Stimulated activated CD4-positive, alpha-beta T cell treated with anti-CD3 and anti-CD28 coated beads, Interleukin-2, amount 100 ng/mL, for 48 hours (primary cell): Measurements from ENCODE around the gene VAT1L.

ENCODE experiments used
- DNase-seq, 2 donors: peaks; one replicate each; pipeline ENCODE4 v3.0.0-alpha.2; 2020

The VAT1L gene

GRCh38 chr16:77874347-77874746 is 86.0 kb downstream of the VAT1L start:
- no peak for DNase-seq

DNA sequence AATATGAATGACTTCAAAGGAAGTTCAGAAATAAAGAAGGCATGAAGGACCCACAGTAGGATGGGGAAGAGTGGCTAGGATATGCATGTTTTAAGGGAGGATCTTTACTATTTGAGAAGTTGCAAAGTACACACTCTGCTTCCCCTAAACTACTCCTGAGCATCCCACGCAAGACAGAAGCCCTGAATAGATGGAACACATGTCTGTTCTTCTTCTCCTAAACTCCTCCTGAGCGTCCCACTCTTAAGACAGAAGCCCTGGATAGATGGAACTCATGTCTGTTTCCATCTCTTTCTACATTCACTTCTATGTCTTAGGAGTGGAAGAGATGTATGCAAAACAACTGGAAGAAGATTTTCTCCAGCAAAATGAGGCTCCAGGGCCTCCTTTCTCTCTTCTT is 88.4 kb downstream of the VAT1L start:
- no peak for DNase-seq

DNA sequence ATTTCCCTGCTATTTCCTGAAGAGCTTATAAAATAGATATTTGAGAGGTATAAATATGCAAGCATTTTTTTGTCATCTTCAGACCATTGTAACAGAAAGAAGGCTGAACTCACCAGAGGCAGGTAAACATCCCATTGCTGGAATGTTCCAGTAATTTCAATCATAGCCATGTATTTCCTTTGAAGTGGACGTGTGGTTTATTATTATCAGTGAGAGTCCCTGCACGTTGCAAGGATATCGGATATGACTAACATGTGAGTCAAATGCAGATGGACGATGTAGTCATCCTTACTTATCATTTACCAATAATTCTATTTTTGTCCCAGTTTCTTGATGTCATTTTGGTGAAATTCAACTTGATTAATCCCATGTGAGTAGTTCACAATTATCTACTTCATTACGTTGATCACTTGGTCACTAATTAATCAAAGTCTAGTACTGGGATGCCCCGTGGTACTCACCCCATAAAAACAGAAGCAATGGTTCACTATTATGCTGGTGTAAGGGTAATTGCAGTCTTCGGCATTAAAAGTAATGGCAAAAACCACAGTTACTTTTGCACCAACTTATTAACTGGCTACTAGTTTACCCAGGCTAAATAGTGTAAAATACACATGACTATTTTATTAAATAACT is 89.5 kb downstream of the VAT1L start:
- no peak for DNase-seq

- no peak for DNase-seq
Measured at GRCh38 chr16:77881355-77882030, 93.1 kb downstream of the VAT1L start.

GRCh38 chr16:77882358-77882757 is 94.0 kb downstream of the VAT1L start:
- no peak for DNase-seq

DNA sequence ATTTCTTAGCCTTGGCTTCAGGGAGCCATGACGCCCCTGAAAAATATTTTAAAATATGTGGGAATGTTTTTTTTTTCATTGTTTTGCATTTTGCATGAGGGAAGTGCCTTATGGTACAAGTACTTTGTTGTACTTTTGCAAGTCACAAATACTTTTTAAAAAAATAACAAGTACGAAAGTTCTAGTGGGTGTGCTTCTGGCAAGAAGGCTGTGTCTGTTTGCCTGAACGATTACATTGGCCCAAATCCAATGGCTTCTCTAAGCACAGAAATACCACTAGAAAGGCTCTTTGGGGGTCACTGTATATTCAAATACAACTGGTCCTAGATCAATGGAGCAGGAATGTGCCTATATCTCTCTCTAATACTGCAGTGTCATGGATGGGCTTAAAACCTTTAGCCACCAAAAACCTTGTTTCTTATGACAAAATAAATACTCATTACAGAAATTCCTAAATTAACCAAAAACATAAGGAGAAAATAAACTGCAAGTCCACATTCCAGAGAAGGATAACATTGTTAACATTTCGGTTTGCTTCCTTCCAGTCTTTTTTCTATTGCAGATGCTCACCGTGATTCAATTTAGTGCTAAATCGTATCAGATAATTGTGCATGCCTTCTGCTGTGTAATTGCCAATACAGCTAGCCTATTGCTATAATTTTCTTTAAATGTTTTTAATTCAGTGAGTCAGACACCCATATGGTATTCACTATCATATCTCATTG is 97.4 kb downstream of the VAT1L start:
- DNase-seq: no peak

DNA sequence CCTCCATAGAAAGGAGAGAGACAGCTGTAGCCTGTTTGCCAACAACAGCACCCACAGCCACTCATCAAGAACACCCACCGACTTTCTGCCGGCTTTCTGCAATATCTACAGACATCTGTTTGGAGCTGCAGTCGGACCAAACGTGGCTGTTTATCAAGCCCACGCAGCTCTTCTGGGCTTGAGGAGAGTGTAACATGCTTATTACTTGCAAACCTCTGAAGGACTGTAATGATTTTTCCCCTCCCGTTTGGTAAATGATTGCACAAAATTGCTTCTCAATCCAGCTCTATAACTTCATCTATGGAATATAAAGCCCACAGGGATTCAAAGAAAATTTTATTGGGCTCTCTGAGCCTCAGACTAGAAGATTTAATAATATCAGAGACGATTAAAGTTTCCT is 100.5 kb downstream of the VAT1L start:
- DNase-seq: no peak

DNA sequence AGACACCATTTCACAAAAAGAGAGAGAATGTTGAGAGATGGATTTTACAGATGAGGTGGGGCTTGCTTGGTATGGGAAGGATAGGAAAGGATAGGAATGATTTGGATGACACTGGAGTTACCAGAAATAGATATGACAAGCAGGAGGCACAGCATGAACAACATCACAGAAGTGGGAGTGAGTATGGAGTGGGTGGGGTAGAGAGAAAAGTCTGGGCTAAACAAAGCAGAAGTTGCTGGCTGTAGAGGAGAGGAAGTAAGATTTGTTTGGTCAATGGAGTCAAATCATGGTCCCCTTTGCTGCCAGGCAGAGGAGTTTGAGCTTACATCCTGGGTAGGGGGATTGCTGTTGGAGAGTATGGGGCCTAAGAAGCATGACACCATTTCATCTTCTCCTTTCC is 101.7 kb downstream of the VAT1L start:
- DNase-seq: no peak

DNA sequence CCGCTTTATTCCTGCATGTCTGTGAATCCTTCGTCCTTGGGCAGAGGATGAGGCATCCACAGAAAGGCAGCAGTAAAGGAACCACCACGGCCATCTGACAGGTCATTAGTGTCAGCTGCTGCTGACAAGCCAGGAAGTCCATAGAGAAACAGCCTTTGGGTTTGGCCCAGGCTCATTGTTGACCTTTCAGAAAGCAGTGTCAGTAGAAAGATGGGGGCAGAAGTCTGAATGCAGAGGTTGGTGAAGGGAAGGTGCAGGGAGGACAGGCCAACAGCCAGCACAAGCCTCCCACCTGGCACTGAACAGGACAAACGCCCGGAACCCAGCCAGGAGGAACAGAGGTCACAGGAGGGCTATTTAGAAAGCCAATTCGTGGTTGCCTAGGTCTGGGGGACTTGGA is 105.8 kb downstream of the VAT1L start:
- no peak for DNase-seq

- no peak for DNase-seq
Measured at GRCh38 chr16:77895962-77896361, 107.6 kb downstream of the VAT1L start.

DNA sequence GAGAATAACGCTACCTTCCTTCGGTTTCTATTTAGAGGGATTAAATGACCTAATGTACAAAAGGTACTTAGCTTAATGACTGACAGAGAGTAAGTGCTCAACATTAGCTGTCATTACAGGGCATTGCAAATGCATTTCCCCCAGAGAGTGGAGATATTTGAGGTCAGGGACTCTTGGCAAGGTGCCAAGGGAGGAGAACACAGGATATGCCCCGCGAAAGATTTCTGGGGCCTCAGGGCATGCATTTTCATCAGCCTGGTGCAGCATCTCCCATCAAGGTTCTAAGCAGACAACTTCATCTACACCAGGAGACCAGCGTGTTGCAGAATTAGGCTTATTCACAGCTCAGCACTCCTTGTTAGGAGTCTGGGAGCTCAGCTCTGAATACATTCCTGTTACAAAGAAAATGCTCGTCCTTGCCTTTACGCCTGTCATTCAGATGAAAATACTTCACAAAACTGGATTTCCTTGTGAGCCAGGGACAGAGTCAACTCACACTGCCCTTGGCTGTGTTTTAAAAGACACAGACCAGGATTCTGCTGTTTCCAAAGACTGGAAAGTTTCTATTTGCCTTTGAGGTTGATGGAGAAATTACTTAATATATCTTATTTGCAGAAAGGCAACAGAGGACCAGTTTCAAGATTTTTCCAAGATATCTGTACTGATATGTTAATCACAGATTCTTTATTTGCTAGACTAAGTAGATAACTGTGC is 108.2 kb downstream of the VAT1L start:
- DNase-seq: no peak

DNA sequence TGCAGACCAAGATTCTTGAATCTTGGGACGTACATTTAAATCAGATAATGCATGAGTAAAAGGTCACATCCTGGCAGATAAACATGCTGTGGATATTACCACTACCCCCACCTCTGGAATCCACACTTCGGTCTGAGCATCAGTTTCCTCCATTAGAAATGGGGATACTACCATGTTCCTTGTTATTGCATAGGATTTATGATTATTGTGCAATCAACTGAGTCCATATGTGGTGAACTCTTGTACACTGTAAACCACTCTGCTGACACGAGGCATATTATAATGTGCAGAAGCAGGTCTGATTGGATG is 108.7 kb downstream of the VAT1L start:
- no peak for DNase-seq

DNA sequence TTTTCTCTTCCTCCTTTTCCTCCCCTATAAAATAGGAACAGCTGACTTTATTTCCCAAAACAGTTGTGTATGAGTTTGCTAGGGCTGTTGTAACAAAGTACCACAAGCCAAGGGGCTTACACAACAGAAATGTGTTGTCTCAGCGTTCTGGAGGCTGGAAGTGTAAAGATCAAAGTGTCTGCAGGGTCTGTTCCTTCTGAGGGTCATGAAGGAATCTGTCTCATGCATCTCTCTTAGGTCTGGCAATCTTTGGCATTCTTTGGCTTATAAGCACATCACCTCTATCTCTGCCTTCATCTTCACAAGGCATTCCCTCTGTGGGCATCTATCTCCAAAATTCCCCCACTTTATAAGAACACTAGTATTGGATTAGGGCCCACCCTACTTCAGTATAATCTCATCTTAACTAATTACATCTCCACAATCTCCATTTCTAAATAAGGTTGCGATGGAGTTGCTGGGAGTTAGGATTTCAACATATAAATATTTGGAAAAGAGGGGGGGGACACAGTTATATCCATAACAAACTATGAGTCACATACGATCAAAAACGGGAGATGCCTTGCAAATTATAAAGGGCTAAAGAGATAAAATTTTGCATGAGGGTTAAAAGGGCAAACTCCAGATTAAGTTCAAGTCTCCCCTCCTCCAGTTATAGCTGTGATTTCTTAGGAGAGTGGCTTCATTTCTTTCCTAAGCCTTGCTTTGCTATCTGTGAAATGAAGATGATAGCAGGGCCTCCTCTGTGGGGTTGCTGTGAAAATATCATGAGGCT is 109.7 kb downstream of the VAT1L start:
- no peak for DNase-seq

DNA sequence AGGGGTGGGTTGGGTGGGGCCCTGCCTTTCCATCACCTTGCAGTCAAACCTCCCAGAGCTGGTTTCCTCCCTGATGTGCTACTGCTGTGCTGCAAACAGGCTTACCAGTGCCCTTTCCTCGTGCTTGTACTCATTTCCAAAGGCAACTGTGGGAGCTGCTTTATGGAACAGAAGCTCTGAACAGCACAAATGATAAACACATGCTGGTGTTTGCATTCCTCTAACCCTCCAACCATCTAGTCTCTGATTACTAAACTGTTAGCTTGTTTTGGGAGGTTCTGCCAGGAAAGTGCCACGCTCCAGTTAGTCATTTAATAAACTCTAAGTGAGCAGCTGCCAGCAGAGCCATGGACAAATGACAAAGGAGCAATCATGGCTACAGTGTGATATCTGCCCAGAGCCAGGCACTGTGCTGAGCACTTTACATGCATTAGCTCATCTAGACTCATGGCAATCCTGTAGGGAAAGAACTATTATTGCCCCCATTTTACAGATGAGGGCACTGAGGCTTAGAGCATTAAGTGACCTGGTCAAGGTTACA is 110.4 kb downstream of the VAT1L start:
- DNase-seq: no peak

DNA sequence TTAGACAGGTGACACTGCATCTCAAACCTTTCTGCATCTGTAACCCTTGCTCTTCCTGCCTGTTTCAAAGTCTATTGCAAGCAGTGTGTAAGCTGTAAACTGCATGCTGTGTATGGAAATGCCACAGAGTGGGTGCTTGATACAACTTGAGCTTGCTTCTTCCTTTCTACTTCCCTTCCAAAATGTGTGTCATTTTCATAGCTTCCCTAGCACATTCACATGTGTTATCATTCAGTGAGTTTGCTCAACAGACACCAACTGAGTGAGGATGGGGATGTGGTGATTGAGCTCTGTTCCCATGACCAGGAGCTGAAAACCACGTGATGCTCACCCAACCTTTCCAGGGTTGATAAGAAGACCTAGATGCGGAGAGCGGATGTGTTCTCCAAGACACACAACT is 111.1 kb downstream of the VAT1L start:
- no peak for DNase-seq

- DNase-seq: no peak
Measured at GRCh38 chr16:77905374-77905920, 117.1 kb downstream of the VAT1L start.

DNA sequence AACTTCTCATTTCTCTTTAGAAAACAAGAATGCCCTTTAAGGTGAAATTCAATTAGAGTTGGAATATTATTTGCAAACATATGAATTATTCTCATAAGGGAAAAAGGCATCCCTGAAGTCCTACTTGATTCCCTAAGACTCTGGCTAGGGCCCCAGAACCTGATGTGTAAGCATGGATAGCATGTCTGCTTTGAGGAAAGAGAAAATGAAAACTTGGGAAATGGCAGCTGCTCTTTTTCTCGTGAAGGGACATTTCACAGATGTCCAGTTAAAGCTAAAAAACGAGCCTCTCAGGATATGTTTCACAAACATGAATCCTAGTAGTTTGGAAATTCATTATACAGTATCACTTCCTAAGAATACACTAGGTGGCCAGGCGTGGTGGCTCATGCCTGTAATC is 121.7 kb downstream of the VAT1L start:
- DNase-seq: no peak

DNA sequence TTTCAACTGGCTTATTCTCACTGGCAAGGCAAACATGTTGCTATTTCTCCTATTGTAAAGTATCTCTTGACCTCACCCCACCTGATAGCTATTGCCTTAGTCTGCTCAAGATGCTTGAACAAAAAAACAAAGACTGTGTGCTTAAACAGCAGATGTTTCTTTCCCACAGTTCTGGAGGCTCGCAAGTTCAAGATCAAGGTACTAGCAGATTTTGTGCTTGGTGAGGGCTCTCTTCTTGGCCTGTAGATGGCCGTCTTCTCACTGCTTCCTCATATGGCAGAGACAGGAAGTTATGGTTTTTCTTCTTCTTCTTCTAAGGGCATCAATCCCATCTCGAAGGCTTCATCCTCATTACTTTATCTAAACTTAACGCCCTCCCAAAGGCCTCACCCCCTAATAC is 124.3 kb downstream of the VAT1L start:
- DNase-seq: no peak

- no peak for DNase-seq
Measured at GRCh38 chr16:77913738-77914253, 125.4 kb downstream of the VAT1L start.

DNA sequence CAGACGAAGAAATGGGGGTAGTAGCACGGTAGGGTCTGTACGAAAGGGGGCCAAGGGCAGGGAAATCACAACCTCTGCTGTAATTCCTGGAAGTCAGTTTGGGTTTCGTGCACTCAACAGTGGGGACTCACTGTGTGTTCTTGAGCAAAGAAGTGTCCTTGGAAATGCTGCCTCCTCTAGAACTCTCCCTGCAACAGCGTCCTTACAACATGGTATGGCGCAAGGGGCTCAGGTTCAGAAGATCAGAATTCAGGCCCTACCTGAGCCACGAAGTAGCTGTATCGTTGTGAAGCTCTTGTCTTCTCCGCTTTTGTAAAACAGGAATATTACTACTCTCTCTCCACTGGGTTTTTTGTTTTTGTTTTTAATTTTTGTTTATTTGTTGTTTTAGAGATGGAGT is 127.7 kb downstream of the VAT1L start:
- no peak for DNase-seq

DNA sequence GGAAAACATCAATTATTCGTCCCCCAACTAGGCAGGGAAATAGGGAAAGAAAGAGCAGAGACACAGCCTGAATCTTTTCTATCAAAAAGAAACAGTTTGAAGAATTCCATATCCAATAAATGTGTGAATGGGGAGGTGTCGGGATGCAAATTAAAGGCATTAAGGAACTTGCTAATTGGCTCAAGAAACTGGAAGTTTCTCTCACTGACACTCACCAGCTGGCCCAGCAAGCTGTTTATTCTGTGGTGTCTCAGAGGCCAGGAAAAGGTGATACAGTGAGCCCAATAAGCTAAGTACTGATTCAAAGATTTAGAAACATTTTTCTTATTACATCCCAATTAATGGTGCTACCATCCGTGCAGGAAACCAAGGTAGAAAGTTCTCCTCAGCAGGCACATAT is 129.6 kb downstream of the VAT1L start:
- no peak for DNase-seq
